ENCODE results near the gene COL18A1. TPM values are rescaled to one million over a fixed set of nuclear protein-coding genes. Genes with fewer than 3 reads are reported as not detected.
"Not testable (repeated sequence)": the region's sequence is repeated elsewhere in the genome, so short reads cannot be mapped to it uniquely, and the experiment has no call there.

Gene COL18A1
- total RNA-seq, 1 donor from 2014 or later, result 1,391 TPM

DNA sequence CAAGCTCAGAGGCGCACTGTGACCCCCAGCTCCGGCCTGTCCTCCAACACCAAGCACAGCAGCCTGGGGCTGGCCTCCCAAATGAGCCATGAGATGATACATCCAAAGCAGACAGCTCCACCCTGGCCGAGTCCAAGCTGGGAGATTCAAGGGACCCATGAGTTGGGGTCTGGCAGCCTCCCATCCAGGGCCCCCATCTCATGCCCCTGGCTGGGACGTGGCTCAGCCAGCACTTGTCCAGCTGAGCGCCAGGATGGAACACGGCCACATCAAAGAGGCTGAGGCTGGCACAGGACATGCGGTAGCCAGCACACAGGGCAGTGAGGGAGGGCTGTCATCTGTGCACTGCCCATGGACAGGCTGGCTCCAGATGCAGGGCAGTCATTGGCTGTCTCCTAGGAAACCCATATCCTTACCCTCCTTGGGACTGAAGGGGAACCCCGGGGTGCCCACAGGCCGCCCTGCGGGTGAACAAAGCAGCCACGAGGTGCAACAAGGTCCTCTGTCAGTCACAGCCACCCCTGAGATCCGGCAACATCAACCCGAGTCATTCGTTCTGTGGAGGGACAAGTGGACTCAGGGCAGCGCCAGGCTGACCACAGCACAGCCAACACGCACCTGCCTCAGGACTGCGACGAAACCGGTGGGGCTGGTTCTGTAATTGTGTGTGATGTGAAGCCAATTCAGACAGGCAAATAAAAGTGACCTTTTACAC is 108.2 kb downstream of the COL18A1 start:
- DNase-seq (ENCODE audit: extremely low read depth, low read depth, low spot score), result no peak

GRCh38 chr21:45513741-45514310 is 108.9 kb downstream of the COL18A1 start:
- DNase-seq (ENCODE audit: extremely low read depth, low read depth, low spot score), result no peak

- DNase-seq (ENCODE audit: extremely low read depth, low read depth, low spot score), result no peak
Measured at GRCh38 chr21:45514311-45515021, 109.5 kb downstream of the COL18A1 start.

GRCh38 chr21:45515241-45516061 is 110.5 kb downstream of the COL18A1 start:
- no peak for DNase-seq (ENCODE audit: extremely low read depth, low read depth, low spot score)

GRCh38 chr21:45516071-45516670 is 111.2 kb downstream of the COL18A1 start:
- no peak for DNase-seq (ENCODE audit: extremely low read depth, low read depth, low spot score)

GRCh38 chr21:45516671-45517151 is 111.7 kb downstream of the COL18A1 start:
- no peak for DNase-seq (ENCODE audit: extremely low read depth, low read depth, low spot score)

DNA sequence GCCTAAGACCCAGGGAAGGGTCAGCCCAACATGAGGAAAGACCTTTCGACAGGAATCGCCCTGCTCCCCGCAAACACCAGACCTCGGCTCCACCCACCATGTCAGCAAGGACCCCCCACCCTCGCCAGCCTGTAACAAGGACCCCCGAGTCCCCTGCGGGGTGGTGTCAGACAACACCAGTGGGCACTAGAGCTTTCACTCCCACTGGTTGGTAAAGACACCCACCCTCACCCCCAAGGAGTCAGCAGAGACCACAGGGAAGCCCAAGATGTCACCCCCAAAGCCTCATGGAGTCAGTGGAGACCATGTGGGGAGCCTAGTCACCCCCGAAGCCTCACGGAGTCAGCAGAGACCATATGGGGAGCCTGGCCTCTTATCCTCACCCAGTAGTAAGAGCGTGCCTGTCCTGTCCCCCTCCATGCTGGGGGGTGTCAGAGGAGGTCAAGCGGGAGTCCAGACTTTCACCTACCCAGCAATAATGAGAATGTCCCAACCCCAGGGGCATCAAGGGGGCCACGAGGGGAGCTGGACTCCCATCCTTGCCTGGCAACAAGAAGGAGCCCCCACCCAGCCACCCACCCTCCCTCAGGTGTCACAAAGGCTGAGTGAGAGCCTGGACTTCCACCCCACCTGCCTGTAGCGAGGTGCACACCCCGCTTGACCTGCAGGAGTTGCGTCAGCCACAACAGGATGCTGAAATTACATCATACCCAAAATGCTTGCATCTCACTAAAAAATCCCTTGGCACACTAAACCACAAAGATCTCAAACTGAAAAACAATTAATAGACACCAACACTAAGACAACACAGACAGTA is 112.5 kb downstream of the COL18A1 start:
- no peak for DNase-seq (ENCODE audit: extremely low read depth, low read depth, low spot score)

- no peak for DNase-seq (ENCODE audit: extremely low read depth, low read depth, low spot score)
Measured at GRCh38 chr21:45518742-45519141, 113.8 kb downstream of the COL18A1 start.

- no peak for DNase-seq (ENCODE audit: extremely low read depth, low read depth, low spot score)
Measured at GRCh38 chr21:45519182-45519581, 114.2 kb downstream of the COL18A1 start.

DNA sequence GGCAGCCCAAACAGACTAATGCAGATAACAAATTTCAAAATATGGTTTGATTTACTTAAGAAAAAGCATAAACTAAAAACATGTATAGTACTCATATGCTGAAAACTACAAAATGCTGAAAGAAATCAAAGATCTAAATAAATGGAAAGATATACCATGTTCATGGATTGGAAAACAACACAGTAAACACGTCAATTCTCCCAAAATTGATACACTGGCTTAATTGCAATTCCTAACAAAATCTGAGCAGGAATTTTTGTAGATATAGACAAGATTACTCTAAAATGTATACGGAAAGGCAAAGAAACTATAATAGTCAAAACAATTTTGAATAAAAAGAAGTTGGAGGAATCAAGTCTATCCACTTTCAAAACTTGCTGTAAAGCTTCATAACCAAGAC is 116.3 kb downstream of the COL18A1 start:
- no peak for DNase-seq (ENCODE audit: extremely low read depth, low read depth, low spot score)

DNA sequence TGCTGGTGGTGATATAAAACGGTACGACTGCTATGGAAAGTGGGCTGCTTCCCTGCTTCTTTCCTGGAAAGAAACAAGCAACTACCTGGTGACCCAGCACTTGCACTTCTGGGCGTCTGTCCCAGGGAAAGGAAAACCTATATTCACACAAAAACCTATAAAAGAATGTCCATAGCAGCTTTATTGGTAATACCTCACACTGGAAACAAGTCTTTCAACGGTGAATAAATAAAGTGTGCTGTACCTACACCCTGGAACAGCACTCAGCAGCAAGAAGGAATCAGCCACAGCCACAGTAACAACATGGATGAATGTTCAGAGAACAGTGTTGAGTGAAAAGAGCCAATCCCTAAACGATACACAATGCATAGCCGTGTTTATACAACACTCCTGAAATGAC is 117.4 kb downstream of the COL18A1 start:
- DNase-seq (ENCODE audit: extremely low read depth, low read depth, low spot score), result no peak

- no peak for DNase-seq (ENCODE audit: extremely low read depth, low read depth, low spot score)
Measured at GRCh38 chr21:45522986-45523385, 118.0 kb downstream of the COL18A1 start.

- DNase-seq (ENCODE audit: extremely low read depth, low read depth, low spot score), result no peak
Measured at GRCh38 chr21:45523411-45524101, 118.6 kb downstream of the COL18A1 start.

DNA sequence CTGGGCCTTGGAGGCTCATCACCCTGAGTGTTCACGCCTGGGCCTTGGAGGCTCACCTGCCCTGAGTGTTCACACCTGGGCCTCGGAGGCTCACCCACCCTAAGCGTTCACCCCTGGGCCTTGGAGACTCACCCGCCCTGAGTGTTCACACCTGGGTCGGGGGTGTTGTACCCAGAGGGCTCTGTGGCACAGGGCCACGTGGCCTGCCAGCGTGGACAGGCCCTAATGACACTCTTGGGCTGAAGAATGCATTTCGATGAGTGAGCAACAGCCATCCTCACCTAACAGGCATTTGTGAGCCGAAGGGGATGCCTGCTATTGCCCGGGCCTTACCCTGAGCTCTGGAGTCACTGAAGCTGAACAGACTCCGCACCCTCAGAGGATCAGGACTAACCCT is 119.8 kb downstream of the COL18A1 start:
- DNase-seq (ENCODE audit: extremely low read depth, low read depth, low spot score), result no peak

GRCh38 chr21:45525153-45525909 is 120.4 kb downstream of the COL18A1 start:
- DNase-seq (ENCODE audit: extremely low read depth, low read depth, low spot score), result no peak

GRCh38 chr21:45525910-45526306 is 120.9 kb downstream of the COL18A1 start:
- DNase-seq (ENCODE audit: extremely low read depth, low read depth, low spot score), result no peak

DNA sequence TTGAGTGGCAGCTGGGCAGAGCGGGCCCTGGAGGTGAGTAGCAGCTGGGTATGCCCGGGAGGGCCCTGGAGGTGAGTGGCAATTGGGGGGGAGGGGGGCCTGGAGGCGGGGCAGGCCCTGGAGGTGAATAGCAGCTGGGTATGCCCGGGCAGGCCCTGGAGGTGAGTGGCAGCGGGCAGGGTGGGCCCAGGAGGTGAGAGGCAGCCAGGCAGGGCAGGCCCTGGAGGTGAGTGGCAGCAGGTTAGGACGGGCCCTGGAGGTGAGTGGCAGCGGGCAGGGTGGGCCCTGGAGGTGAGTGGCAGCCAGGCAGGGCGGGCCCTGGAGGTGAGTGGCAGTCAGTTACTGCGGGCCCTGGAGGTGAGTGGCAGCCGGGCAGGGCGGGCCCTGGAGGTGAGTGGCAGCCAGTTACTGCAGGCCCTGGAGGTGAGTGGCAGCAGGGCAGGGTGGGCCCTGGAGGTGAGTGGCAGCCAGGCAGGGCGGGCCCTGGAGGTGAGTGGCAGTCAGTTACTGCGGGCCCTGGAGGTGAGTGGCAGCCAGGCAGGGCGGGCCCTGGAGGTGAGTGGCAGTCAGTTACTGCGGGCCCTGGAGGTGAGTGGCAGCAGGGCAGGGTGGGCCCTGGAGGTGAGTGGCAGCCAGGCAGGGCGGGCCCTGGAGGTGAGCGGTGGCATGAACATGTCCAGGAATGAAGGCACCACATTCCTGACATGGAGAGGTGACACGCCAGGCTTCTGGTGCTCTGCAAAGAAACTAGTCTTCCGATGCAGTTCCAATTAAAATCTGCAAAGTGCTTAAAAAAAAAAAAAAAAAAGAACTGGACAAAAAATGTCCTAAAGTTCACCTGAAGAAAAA is 122.4 kb downstream of the COL18A1 start:
- DNase-seq (ENCODE audit: extremely low read depth, low read depth, low spot score), result not testable (repeated sequence)

Measured in glomerular endothelial cell (primary cell).